MCF 10A (cell line): Measurements from ENCODE around the gene C19orf81. TPM values are rescaled to one million over a fixed set of nuclear protein-coding genes. Genes with fewer than 3 reads are reported as not detected.

ENCODE experiments used
- BruUV-seq: library from RNA; stranded (reverse); fragments of 400-500 nt; replicated peaks from 2 replicates; lab custom pipeline; 2021; lab: Mats Ljungman, UMichigan
- CTCF ChIA-PET: fragments of 300-600 bp; sonication (Branson Sonifier 250); formaldehyde crosslinking; extraction: SDS; loops from one replicate; lab custom pipeline; 2021; ENCODE audit warnings: antibody characterized with exemption, inconsistent platforms; lab: Yijun Ruan, JAX
- POLR2A ChIA-PET: fragments of 300-600, 350-650 bp; sonication (Branson Sonifier 250); formaldehyde crosslinking; extraction: SDS; loops from one replicate; lab custom pipeline; 2020; ENCODE audit warnings: antibody characterized with exemption, inconsistent platforms; lab: Yijun Ruan, JAX
- DNase-seq: peaks from one replicate; pipeline ENCODE4 v3.0.0-alpha.2; 2018; ENCODE audit not compliant: unreplicated experiment
- H3K27ac Mint-ChIP-seq: one replicate; pipeline ENCODE4 v1.8.0; 2022; ENCODE audit warnings: mild to moderate bottlenecking, low read depth, mixed read lengths; ENCODE audit not compliant: unreplicated experiment
- H3K27me3 Mint-ChIP-seq: one replicate; pipeline ENCODE4 v1.8.0; 2022; ENCODE audit warnings: mixed read lengths; ENCODE audit not compliant: insufficient read depth, unreplicated experiment
- H3K36me3 Mint-ChIP-seq: one replicate; pipeline ENCODE4 v1.8.0; 2022; ENCODE audit warnings: mild to moderate bottlenecking, moderate library complexity, mixed read lengths; ENCODE audit not compliant: insufficient read depth, unreplicated experiment
- H3K4me1 Mint-ChIP-seq: one replicate; pipeline ENCODE4 v1.8.0; 2022; ENCODE audit warnings: mixed read lengths; ENCODE audit not compliant: insufficient read depth, unreplicated experiment
- H3K4me3 Mint-ChIP-seq: one replicate; pipeline ENCODE4 v1.8.0; 2022; ENCODE audit warnings: mild to moderate bottlenecking, moderate library complexity, mixed read lengths; ENCODE audit not compliant: unreplicated experiment
- H3K9me3 Mint-ChIP-seq: one replicate; pipeline ENCODE4 v1.8.0; 2022; ENCODE audit warnings: mixed read lengths; ENCODE audit not compliant: unreplicated experiment
- intact Hi-C: fragments of 100-400 bp; cut with micrococcal nuclease; formaldehyde crosslinking; loops from 2 replicates; pipeline ENCODE4 v1.14.1; 2022
- total RNA-seq: library from RNA; stranded (reverse); gene quantifications from 2 replicates; pipeline ENCODE4 v1.2.3, GENCODE V29; 2022
- TF ChIP-seq, protein P1 (sequence below): fragments of 200-600 bp; IDR thresholded peaks from one replicate; pipeline ENCODE4 v1.8.0; 2022; ENCODE audit warnings: antibody characterized with exemption, mild to moderate bottlenecking; ENCODE audit not compliant: unreplicated experiment

C19orf81 gene
- total RNA-seq, 1 experiment from 2014 or later, result not detected

DNA sequence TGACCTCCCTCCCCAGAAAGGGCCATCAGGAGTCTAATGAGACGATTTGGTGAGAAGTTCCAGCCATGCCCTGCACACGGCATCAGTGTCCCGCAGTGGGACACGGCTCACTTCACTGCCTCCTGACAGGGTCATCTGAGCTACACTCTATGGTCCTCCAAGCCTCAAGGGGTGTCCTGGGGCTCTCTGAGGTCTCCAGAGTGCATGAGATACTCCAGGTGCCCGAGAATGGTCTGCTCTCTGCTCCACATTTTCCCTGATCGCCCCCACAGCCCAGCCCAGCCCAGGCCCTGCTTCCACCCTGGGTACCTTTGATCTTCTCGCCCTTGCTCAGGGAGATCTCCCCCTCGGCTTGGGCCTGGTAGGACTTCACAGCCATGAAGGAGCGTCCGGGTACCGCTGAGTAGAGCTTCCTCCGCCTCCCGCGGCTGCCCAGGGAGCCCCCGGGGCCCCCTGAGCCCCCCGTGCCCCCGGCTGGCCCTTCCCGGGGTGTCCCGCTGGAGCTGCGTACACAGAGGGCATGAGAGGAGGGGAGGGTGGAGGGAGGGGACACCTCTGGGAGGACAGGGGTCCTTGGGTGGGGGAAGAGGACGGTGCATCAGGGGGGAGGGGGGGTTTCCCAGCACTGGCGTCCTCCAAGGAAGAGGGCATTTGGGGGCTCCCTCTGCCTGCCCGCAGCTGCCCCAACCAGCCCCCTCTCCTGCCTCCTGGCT is 53.1 kb downstream of the C19orf81 start:
- BruUV-seq, result no TSS peak
- H3K4me3 Mint-ChIP-seq, result no peak overlapping the region
- peaks cover 5% of the 10 kb centered on the region for H3K4me1 Mint-ChIP-seq
- intact Hi-C loops, result no loop called here
- no peak overlapping the region for H3K27ac Mint-ChIP-seq
- ChIA-PET CTCF (no interaction called here), POLR2A (no interaction called here)
- TF ChIP-seq, protein P1, sequence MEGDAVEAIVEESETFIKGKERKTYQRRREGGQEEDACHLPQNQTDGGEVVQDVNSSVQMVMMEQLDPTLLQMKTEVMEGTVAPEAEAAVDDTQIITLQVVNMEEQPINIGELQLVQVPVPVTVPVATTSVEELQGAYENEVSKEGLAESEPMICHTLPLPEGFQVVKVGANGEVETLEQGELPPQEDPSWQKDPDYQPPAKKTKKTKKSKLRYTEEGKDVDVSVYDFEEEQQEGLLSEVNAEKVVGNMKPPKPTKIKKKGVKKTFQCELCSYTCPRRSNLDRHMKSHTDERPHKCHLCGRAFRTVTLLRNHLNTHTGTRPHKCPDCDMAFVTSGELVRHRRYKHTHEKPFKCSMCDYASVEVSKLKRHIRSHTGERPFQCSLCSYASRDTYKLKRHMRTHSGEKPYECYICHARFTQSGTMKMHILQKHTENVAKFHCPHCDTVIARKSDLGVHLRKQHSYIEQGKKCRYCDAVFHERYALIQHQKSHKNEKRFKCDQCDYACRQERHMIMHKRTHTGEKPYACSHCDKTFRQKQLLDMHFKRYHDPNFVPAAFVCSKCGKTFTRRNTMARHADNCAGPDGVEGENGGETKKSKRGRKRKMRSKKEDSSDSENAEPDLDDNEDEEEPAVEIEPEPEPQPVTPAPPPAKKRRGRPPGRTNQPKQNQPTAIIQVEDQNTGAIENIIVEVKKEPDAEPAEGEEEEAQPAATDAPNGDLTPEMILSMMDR, result no peak
- peaks cover 48% of the 10 kb centered on the region for H3K27me3 Mint-ChIP-seq
- DNase-seq, result no peak
- no peaks in the 10 kb centered on the region for H3K36me3 Mint-ChIP-seq
- peaks cover 8% of the 10 kb centered on the region for H3K9me3 Mint-ChIP-seq

DNA sequence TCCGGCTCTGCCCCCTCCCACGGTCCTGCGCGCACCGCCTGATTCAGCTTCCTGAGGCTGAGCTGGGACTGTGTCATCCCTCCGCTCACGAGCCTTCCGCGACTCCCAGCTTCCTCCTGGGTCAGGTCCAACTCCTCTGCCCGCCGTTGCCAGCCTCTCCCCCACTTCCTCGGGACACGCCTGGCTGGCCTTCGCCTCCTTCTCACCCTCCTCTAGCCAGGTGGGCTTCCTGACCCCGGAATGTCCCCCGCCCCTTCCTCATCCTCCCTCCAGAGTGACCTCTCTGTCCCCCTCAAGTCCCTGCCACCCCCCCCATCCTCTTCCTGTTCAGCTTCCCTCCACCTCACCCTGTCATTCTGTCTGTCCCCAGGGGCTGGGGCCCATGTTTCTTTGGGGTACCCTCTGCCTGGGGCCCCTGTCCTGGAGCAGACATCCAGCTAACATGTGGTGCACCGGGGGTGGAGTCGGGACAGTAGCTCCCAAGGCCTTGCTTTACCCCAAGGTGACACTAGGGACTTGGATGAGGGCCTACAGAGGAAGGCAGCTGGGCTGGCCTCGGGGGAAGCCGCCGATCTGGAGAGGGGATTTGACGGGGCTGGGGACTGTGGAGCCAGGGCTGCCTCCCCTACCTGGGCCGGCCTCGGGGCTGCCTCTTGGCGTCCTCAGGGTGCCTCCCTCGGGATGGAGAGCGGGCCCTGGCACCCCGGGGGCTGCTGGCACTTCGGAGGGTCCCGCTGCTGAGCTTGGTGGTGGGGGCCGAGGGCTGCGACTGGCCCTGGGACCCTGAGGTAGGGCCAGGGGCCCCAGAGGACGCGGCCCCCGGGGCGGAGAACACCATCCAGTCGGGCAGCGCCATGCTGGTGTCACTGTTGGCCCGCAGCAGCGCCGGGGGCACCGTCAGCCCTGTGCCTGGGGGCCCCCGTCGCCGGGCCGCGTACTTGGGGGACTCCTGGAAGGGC is 53.9 kb downstream of the C19orf81 start:
- intact Hi-C loops, result no loop called here
- Mint-ChIP-seq H3K9me3 (peaks cover 8% of the 10 kb centered on the region), H3K27ac (no peak overlapping the region), H3K4me1 (peaks cover 5% of the 10 kb centered on the region), H3K27me3 (peaks cover 48% of the 10 kb centered on the region), H3K36me3 (no peaks in the 10 kb centered on the region), H3K4me3 (no peak overlapping the region)
- ChIA-PET POLR2A (no interaction called here), CTCF (interaction anchor here (0.6 to 1.6 kb wide), 4 partner anchors 9 to 288 kb away, joined by 3 to 9 read pairs (median 4); no protein-coding TSS in a partner anchor)
- TF ChIP-seq, protein P1, result no peak
- DNase-seq, result no peak
- no TSS peak for BruUV-seq

DNA sequence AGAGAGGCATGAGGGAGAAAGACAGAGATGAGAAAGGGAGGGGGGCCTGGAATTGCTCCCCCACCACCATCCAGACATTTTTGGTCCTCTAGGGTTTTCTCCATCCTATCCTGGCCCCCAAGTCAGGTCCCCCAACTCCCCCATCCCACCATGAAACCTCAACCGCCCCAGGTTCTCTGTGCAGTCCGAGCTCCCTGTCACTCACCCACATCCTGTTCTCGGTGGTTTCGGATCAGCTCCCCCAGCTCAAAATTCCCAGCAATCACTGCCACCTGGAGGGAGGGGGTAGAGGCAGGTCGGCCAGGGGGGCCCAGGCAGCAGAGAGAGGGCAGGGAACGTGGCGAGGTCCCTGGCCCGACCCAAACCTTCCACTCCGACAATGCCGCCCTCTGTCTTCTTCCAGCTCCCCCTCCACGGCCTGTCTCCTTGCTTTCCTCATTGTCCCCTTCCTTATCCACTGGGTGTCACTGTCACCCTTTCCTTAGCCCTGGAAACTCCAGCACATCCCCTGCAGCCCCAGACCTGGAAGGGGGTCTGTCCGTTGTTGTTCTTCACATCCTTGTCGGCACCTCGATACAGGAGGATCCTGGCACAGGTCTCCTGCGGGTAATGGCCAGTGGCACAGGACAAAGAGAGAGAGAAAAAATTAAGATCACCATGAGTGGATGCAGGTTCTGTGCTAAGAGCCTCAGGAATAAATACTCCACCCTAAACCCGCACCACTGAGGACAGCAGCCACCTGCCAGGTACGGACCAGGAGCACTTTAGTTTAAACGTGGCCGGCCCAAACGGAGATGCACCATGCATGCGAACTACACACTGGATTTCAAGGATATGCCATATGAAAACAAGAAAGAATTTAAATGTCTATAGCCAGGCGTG is 54.9 kb downstream of the C19orf81 start:
- Mint-ChIP-seq H3K27ac (no peak overlapping the region), H3K27me3 (peaks cover 40% of the 10 kb centered on the region), H3K9me3 (peaks cover 4% of the 10 kb centered on the region), H3K36me3 (no peaks in the 10 kb centered on the region), H3K4me1 (peaks cover 5% of the 10 kb centered on the region), H3K4me3 (no peak overlapping the region)
- CTCF ChIA-PET, result interaction anchor here (0.6 to 1.6 kb wide), 8 partner anchors 8 to 388 kb away, joined by 3 to 9 read pairs (median 4); no protein-coding TSS in a partner anchor
- BruUV-seq, result no TSS peak
- POLR2A ChIA-PET, result no interaction called here
- TF ChIP-seq, protein P1, result no peak
- DNase-seq, result no peak
- intact Hi-C loops, result loop anchor here (2.0 kb wide), 1 partner anchor 219 kb away; no protein-coding TSS in a partner anchor
